DOHH2 (cell line): ENCODE results near the gene SNRPA1.

Experiments
- H3F3A ChIP-seq: fragments of 200-600 bp; sonication (generic), shearing (Covaris generic); 2 replicates; pipeline ENCODE4 v1.6.0; 2016; ENCODE audit warnings: antibody characterized with exemption, mild to moderate bottlenecking; ENCODE audit not compliant: control insufficient read depth, insufficient read depth
- H3K27ac ChIP-seq: fragments of 200-600 bp; sonication (generic); 2 replicates; pipeline ENCODE4 v1.5.1; 2014; ENCODE audit warnings: low read depth, mild to moderate bottlenecking, low read length, moderate library complexity
- H3K27me3 ChIP-seq: fragments of 200-600 bp; sonication (generic); 2 replicates; pipeline ENCODE4 v1.6.1; 2014; ENCODE audit warnings: mild to moderate bottlenecking, low read length, mixed read lengths; ENCODE audit not compliant: control insufficient read depth
- H3K36me3 ChIP-seq: fragments of 200-600 bp; sonication (generic); 2 replicates; pipeline ENCODE4 v1.6.1; 2014; ENCODE audit warnings: mild to moderate bottlenecking, low read length, moderate library complexity, mixed read lengths; ENCODE audit not compliant: control insufficient read depth
- H3K4me1 ChIP-seq: fragments of 200-600 bp; sonication (generic); 2 replicates; pipeline ENCODE4 v1.6.1; 2014; ENCODE audit warnings: mild to moderate bottlenecking, low read length, mixed read lengths; ENCODE audit not compliant: control insufficient read depth
- H3K4me2 ChIP-seq: fragments of 200-600 bp; sonication (generic); 2 replicates; pipeline ENCODE4 v1.6.0; 2014; ENCODE audit warnings: mild to moderate bottlenecking, low read length, moderate library complexity
- H3K4me3 ChIP-seq: fragments of 200-600 bp; sonication (generic); 2 replicates; pipeline ENCODE4 v1.5.1; 2014; ENCODE audit warnings: mild to moderate bottlenecking, low read length, mixed read lengths
- H3K79me2 ChIP-seq: fragments of 200-600 bp; sonication (generic); 2 replicates; pipeline ENCODE4 v1.6.1; 2014; ENCODE audit warnings: mild to moderate bottlenecking, low read length, mixed read lengths; ENCODE audit not compliant: control insufficient read depth
- H3K9me2 ChIP-seq: fragments of 200-600 bp; sonication (generic); replicated peaks from 2 replicates; pipeline ENCODE4 v1.6.1; 2014; ENCODE audit warnings: mild to moderate bottlenecking, low read length, mixed read lengths; ENCODE audit not compliant: control insufficient read depth
- H3K9me3 ChIP-seq: fragments of 200-600 bp; sonication (generic); 2 replicates; pipeline ENCODE4 v1.6.1; 2014; ENCODE audit warnings: antibody characterized with exemption, low read length, mixed read lengths; ENCODE audit not compliant: control insufficient read depth, insufficient read depth
- H4K20me1 ChIP-seq: fragments of 200-600 bp; sonication (generic); 2 replicates; pipeline ENCODE4 v1.6.0; 2014; ENCODE audit warnings: low read depth, mild to moderate bottlenecking, antibody characterized with exemption, low read length, moderate library complexity; ENCODE audit not compliant: control insufficient read depth, insufficient read depth
- CTCF ChIP-seq: fragments of 200-600 bp; sonication (generic); IDR thresholded peaks from one replicate; pipeline ENCODE4 v1.5.1; 2014; ENCODE audit warnings: antibody characterized with exemption, mild to moderate bottlenecking, low read depth, low read length; ENCODE audit not compliant: poor library complexity, severe bottlenecking
- EZH2phosphoT487 ChIP-seq: fragments of 200-600 bp; sonication (generic); IDR thresholded peaks from 2 replicates; pipeline ENCODE4 v1.6.1; 2017; ENCODE audit warnings: borderline replicate concordance, mild to moderate bottlenecking, antibody characterized with exemption, low read length, moderate library complexity, mixed read lengths

SNRPA1 gene

GRCh38 chr15:101276501-101277037, 18.5 kb downstream of the SNRPA1 start:
- TF ChIP-seq CTCF (peak; percentile 53), EZH2phosphoT487 (no peak)

GRCh38 chr15:101275018-101275417, 20.0 kb downstream of the SNRPA1 start:
- peaks cover 16% of the 10 kb centered on the region for H3K79me2 ChIP-seq
- peaks cover 56% of the 10 kb centered on the region for H3K36me3 ChIP-seq
- H3K9me2 ChIP-seq: no peaks in the 10 kb centered on the region
- no peak overlapping the region for H3K27ac ChIP-seq
- peaks cover 19% of the 10 kb centered on the region for H3F3A ChIP-seq
- H3K4me2 ChIP-seq: no peak overlapping the region
- no peaks in the 10 kb centered on the region for H3K27me3 ChIP-seq
- H3K4me1 ChIP-seq: peaks cover 14% of the 10 kb centered on the region
- TF ChIP-seq CTCF (no peak), EZH2phosphoT487 (no peak)
- H3K4me3 ChIP-seq: no peak overlapping the region
- no peaks in the 10 kb centered on the region for H3K9me3 ChIP-seq
- no peaks in the 10 kb centered on the region for H4K20me1 ChIP-seq

More at GRCh38 chr15:101276501-101277037, 18.5 kb downstream of the SNRPA1 start:
- Histone ChIP-seq H3K79me2 (peaks cover 16% of the 10 kb centered on the region), H3K9me2 (no peaks in the 10 kb centered on the region), H4K20me1 (no peaks in the 10 kb centered on the region), H3F3A (peaks cover 27% of the 10 kb centered on the region), H3K27ac (no peak overlapping the region), H3K4me2 (peak overlapping the region; percentile 81), H3K9me3 (no peaks in the 10 kb centered on the region), H3K36me3 (peaks cover 56% of the 10 kb centered on the region), H3K4me3 (peak overlapping the region; percentile 79), H3K4me1 (peaks cover 14% of the 10 kb centered on the region), H3K27me3 (no peaks in the 10 kb centered on the region)

GRCh38 chr15:101273534-101273933, 21.5 kb downstream of the SNRPA1 start:
- H3K4me2 ChIP-seq: no peak overlapping the region
- no peaks in the 10 kb centered on the region for H3K9me3 ChIP-seq
- peaks cover 14% of the 10 kb centered on the region for H3K4me1 ChIP-seq
- peaks cover 16% of the 10 kb centered on the region for H3K79me2 ChIP-seq
- peaks cover 54% of the 10 kb centered on the region for H3K36me3 ChIP-seq
- no peaks in the 10 kb centered on the region for H3K27me3 ChIP-seq
- peaks cover 9% of the 10 kb centered on the region for H3F3A ChIP-seq
- no peaks in the 10 kb centered on the region for H4K20me1 ChIP-seq
- H3K4me3 ChIP-seq: no peak overlapping the region
- TF ChIP-seq CTCF (no peak), EZH2phosphoT487 (no peak)
- no peaks in the 10 kb centered on the region for H3K9me2 ChIP-seq
- H3K27ac ChIP-seq: no peak overlapping the region
